ENCODE data around the gene RNH1.

The RNH1 gene

DNA sequence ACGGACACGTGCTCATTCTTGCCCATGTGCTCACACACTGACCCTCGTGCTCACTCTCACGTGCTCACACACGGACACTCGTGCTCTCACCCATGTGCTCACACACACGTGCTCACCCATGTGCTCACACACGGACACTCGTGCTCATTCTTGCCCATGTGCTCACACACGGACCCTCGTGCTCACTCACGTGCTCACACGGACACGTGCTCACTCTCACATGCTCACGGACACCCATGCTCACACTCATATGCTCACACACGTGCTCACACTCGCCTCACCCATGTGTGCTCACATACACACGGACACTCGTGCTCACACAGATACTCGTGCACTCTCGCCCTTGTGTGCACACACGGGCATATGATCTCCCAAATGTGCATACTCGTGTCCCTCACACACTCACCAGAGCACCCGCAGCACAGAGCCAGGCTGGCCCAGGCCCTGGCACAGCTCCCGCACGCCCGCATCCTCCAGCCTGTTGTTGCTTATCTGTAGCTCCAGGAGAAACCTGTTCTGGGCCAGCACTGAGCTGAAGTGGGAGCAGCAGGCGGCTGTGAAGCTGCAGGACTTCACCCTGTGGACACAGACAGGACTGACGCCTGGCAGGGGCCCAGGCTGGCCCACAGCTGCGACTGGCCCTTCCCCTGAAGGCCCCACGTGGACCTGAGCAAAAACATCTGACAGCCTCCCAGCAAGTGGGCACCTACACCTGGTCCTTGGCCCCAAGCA, 9.3 kb downstream of the RNH1 start:
- no peak for DNase-seq

DNA sequence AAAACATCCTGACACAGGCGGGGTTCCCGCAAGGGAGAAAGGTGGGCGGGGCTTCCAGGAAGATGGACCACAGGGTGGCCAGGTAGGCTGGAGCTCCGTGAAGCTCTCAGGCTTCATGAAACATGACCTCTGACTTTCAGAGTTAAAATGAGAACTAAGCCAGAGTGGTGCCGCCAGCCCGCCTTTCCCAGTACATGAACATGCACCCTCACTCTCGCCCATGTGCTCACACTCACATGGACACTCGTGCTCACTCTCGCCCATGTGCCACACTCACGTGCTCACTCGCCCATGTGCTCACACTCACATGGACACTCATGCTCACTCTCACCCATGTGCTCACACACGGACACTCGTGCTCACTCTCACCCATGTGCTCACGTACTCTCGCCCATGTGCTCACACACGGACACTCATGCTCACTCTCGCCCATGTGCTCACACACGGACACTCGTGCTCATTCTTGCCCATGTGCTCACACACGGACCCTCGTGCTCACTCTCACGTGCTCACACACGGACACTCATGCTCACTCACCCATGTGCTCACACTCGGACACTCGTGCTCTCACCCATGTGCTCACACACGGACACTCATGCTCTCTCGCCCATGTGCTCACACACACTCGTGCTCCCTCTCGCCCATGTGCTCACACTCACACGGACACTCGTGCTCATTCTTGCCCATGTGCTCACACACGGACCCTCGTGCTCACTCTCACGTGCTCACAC, 10.0 kb downstream of the RNH1 start:
- DNase-seq = no peak

DNA sequence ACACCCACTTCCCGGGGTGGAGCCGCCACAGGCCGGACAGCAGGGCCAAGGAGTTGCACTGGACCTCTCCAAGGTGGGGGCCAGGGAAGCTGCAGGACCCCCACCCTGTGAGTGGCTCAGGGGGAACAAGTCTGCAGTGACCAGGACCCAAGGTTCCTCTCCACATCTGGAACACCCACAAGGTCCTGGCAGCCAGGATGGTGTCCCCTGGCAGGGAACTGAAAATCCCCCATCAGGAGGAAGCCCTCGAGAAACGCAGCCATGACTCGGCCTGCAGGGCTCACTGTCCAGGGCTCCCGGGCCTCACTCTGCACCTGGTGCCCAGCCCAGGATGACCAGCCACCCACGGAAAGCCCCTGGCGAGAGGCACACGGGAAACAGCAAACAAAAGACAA, 11.5 kb downstream of the RNH1 start:
- no peak for DNase-seq

GRCh38 chr11:494761-495536, 12.1 kb downstream of the RNH1 start:
- DNase-seq = no peak

DNA sequence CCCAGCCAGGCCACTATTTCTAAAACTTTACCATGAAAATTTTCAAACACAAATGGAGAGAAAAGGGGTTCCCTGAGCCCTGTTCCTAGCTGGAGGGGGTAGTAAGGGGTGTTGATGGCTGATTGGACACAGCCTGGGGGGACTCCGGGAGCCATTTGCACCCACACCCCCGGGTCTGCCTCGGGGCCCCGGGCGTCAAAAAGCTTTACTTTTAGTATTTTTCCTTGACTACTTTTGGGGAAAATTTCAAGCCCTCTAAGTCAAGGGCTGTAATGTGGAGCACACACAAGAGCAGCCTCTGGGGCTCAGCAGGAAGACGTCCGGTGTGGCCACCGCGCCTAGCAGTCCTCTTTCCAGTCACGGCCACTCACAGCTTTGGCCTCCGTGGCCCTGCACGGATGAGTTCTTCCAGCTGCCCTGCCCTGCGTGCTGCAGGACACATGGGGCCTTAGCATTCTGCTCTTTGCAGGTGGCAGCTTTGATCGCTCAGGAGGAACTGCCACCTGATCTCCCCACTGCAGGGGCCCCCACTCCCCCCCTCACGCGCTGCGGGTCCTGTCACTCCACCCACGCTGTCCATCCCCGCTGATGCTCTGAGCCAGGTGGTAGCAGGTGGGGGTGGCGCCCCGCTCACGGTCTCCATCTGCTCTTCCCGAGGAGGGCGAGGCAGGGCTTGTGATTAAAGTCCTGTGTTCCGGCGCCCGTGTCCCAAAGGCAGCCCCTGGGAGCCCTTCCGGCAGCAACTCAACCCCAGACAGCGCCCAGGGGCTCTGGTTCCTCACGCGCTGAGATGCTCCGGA, 14.4 kb downstream of the RNH1 start:
- no peak for DNase-seq

DNA sequence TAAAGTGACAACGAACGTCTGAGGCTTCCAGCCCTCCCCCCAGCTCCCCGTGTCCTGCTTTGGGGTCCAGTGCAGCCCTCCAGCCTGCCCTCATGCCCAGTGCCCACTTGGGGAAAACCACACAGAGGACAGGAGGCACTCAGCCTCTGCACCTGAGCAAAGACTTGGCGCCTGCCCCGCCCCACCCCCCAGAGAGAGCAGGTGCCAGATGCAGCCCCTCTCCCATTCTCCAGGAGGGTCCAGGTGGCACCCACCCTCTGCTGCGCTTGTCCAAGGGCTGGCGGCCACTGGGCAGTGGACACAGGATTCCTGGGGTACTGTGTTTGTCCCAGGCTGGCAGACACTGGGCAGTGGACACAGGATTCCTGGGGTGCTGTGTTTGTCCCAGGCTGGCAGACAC, 15.7 kb downstream of the RNH1 start:
- DNase-seq = no peak

DNA sequence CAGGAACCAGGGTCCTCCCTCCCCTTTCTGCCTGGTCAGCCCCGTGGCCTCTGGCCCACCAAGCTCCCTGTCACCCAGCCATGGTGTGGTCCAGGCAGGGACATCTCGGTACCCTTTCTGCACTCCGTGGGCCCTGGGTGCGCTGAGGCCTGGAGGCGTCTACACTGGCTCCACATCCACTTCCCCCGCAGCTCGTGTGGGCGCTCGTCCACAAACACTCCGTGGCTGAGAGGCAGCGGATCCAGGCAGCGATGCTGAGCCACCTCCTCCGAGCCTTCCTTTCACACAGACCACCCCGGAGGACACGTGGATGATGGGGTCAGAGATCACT, 16.1 kb downstream of the RNH1 start:
- DNase-seq = no peak

GRCh38 chr11:490186-490929, 16.7 kb downstream of the RNH1 start:
- DNase-seq = no peak

GRCh38 chr11:489610-490185, 17.3 kb downstream of the RNH1 start:
- no peak for DNase-seq

GRCh38 chr11:488992-489391, 18.1 kb downstream of the RNH1 start:
- DNase-seq = no peak

DNA sequence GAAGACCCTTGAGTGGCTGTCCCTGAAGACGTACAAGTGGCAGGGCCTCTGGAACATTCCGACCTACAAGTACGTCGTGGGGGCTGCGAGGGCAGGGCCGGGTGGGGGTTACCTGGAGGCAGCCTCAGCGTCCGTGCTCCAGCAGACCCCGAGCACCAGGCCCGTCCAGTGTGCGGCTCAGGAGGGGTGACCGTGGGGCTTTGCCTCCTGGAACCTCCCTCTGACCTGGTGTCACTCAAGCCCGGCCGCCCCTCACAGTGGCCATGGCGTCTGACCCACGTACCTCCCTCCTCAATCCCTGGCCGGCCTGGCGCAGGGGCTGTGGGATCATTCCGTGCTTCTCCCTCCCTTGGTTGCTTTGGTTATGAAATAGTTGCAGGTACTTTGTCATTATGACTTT, 18.5 kb downstream of the RNH1 start:
- no peak for DNase-seq

- DNase-seq = no peak
Measured at GRCh38 chr11:488062-488461, 19.0 kb downstream of the RNH1 start.

DNA sequence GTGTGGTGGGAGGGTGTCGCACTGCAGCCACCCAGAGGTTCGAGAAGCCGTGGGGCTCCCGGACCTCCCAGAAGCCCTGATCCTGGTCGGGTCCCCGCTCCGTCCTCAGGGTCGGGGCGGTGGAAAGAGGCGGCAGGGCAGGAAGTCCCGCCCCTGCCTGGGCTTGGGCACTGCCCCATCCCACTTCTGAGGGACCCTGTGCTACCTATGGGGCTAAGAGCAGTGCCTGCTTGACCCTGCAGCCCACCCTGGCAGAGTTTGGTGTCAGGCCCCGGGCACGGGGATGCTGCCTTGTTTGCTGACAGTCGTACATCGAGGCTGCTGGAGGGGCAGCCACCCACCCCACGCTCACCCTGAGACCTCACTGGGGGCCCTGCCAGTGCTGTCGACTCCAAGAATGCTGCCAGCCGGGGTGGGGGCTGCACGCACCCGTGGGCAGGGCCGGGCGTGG, 19.4 kb downstream of the RNH1 start:
- no peak for DNase-seq

- DNase-seq = no peak
Measured at GRCh38 chr11:486189-486588, 20.9 kb downstream of the RNH1 start.

- no peak for DNase-seq
Measured at GRCh38 chr11:484616-485015, 22.4 kb downstream of the RNH1 start.

DNA sequence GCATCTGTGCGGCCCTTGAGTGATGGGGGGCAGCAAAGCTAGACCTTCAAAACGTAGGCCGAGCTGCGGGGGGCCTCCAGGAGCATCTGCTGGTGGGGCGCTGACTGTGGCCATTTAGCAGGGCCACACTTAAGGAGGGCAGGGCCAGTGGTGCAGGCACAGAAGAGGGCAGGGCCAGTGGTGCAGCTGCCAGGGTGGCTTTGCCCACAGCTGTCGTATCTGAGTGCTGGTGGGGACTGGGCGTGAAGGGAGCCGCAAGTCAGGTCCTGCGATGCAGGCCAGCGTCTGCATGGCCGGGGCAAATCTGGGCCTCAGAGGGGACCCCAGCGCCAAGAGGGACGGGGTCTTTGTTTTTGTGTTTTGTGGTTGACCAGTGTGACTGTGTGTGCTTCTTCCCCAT, 27.7 kb downstream of the RNH1 start:
- DNase-seq = no peak

- no peak for DNase-seq
Measured at GRCh38 chr11:477052-477715, 29.9 kb downstream of the RNH1 start.

GRCh38 chr11:476416-476815, 30.6 kb downstream of the RNH1 start:
- no peak for DNase-seq

GRCh38 chr11:475941-476340, 31.1 kb downstream of the RNH1 start:
- no peak for DNase-seq

GRCh38 chr11:474914-475506, 32.0 kb downstream of the RNH1 start:
- DNase-seq = no peak

Data from NCI-H226 (cell line).